IMR-90 (cell line): ENCODE results near the gene CD276. TPM values are rescaled to one million over a fixed set of nuclear protein-coding genes. Genes with fewer than 3 reads are reported as not detected.

ENCODE experiments used
- ATAC-seq: fragments of 200-7000 bp; cut with Tn5 transposase; 2 replicates; pipeline ENCODE4 v1.9.1; 2020; ENCODE audit warnings: low read depth, mild to moderate bottlenecking, moderate library complexity
- BruUV-seq: library from RNA; stranded (reverse); fragments of 400-500 nt; replicated peaks from 2 replicates; lab custom pipeline; 2021; lab: Mats Ljungman, UMichigan
- CTCF ChIA-PET: fragments of 300-600 bp; formaldehyde crosslinking; extraction: SDS; loops from one replicate; lab custom pipeline; 2021; ENCODE audit warnings: antibody characterized with exemption; lab: Yijun Ruan, JAX
- POLR2A ChIA-PET: fragments of 300-600 bp; sonication (Branson Sonifier 250); formaldehyde crosslinking; loops from one replicate; lab custom pipeline; 2022; ENCODE audit warnings: antibody characterized with exemption; ENCODE audit not compliant: unreplicated experiment; lab: Charles Lee
- DNase-seq: peaks from one replicate; pipeline ENCODE4 v3.0.0; 2013
- H2AFZ ChIP-seq: replicated peaks from 2 replicates; pipeline ENCODE3; 2013; ENCODE audit warnings: low read length, mild to moderate bottlenecking; ENCODE audit not compliant: poor library complexity
- H2AK5ac ChIP-seq: 2 replicates; pipeline ENCODE4 v1.6.1; 2013; ENCODE audit warnings: low read depth, low read length, inconsistent platforms
- H2AK9ac ChIP-seq: replicated peaks from 2 replicates; pipeline ENCODE3; 2013; ENCODE audit warnings: mild to moderate bottlenecking, low read depth, low read length, moderate library complexity; ENCODE audit not compliant: poor library complexity
- H2BK120ac ChIP-seq: 2 replicates; pipeline ENCODE4 v1.6.1; 2013; ENCODE audit warnings: low read depth, low read length, inconsistent platforms
- H2BK15ac ChIP-seq: 3 replicates; pipeline ENCODE4 v1.6.1; 2013; ENCODE audit warnings: low read depth, low read length, inconsistent platforms
- H2BK20ac ChIP-seq: 2 replicates; pipeline ENCODE4 v1.6.1; 2013; ENCODE audit warnings: low read depth, mild to moderate bottlenecking, inconsistent platforms, low read length, moderate library complexity
- H2BK5ac ChIP-seq: 2 replicates; pipeline ENCODE4 v1.6.1; 2013; ENCODE audit warnings: mild to moderate bottlenecking, low read depth, low read length, inconsistent platforms; ENCODE audit not compliant: poor library complexity, severe bottlenecking
- H3K14ac ChIP-seq: replicated peaks from 2 replicates; pipeline ENCODE4 v1.6.1; 2013; ENCODE audit warnings: low read depth, low read length, inconsistent platforms
- H3K18ac ChIP-seq: 2 replicates; pipeline ENCODE4 v1.6.1; 2013; ENCODE audit warnings: low read depth, low read length, control low read depth
- H3K23ac ChIP-seq: 2 replicates; pipeline ENCODE4 v1.6.1; 2013; ENCODE audit warnings: low read depth, low read length, inconsistent platforms
- H3K27ac ChIP-seq: 2 replicates; pipeline ENCODE4 v1.5.1; 2013; ENCODE audit warnings: mild to moderate bottlenecking, control low read depth, low read length; ENCODE audit not compliant: insufficient read depth
- H3K27me3 ChIP-seq: 2 replicates; pipeline ENCODE4 v1.6.1; 2013; ENCODE audit warnings: low read length; ENCODE audit not compliant: control insufficient read depth, insufficient read depth
- H3K36me3 ChIP-seq: 2 replicates; pipeline ENCODE4 v1.6.1; 2013; ENCODE audit warnings: low read length, mixed read lengths; ENCODE audit not compliant: control insufficient read depth, insufficient read depth
- H3K4ac ChIP-seq: 2 replicates; pipeline ENCODE4 v1.6.1; 2013; ENCODE audit warnings: low read depth, low read length, inconsistent platforms
- H3K4me1 ChIP-seq: 2 replicates; pipeline ENCODE4 v1.6.1; 2013; ENCODE audit warnings: low read length, mixed read lengths; ENCODE audit not compliant: control insufficient read depth, insufficient read depth
- H3K4me2 ChIP-seq: 2 replicates; pipeline ENCODE4 v1.6.1; 2013; ENCODE audit warnings: low read depth, mild to moderate bottlenecking, control low read depth, low read length, moderate library complexity
- H3K4me3 ChIP-seq: 2 replicates; pipeline ENCODE4 v1.5.1; 2013; ENCODE audit warnings: low read depth, mild to moderate bottlenecking, control low read depth, low read length, moderate library complexity; ENCODE audit not compliant: insufficient read depth
- H3K56ac ChIP-seq: 2 replicates; pipeline ENCODE4 v1.6.1; 2013; ENCODE audit warnings: low read length, inconsistent platforms; ENCODE audit not compliant: insufficient read depth; ENCODE audit errors: extremely low read depth
- H3K79me1 ChIP-seq, 2 experiments: 2 replicates each; pipeline ENCODE4 v1.6.1; 2013; ENCODE audit warnings: low read length in 2 of 2, inconsistent platforms in 1 of 2, low read depth in 1 of 2
- H3K9ac ChIP-seq: 2 replicates; pipeline ENCODE4 v1.6.1; 2013; ENCODE audit warnings: low read depth, low read length, control low read depth
- H3K9me1 ChIP-seq: 2 replicates; pipeline ENCODE4 v1.6.1; 2013; ENCODE audit warnings: low read length, inconsistent platforms; ENCODE audit not compliant: insufficient read depth
- H3K9me3 ChIP-seq: 2 replicates; pipeline ENCODE4 v1.6.1; 2013; ENCODE audit warnings: low read length; ENCODE audit not compliant: control insufficient read depth, insufficient read depth
- H4K20me1 ChIP-seq: 2 replicates; pipeline ENCODE4 v1.6.1; 2013; ENCODE audit warnings: low read length, inconsistent platforms; ENCODE audit not compliant: insufficient read depth
- H4K5ac ChIP-seq: 2 replicates; pipeline ENCODE4 v1.6.1; 2013; ENCODE audit warnings: mild to moderate bottlenecking, low read depth, low read length, control low read depth
- H4K8ac ChIP-seq, 2 experiments: 2 replicates each; pipeline ENCODE4 v1.6.1; 2013; ENCODE audit warnings: low read depth in 2 of 2, low read length in 2 of 2, control low read depth in 1 of 2, inconsistent platforms in 1 of 2
- H4K91ac ChIP-seq: 2 replicates; pipeline ENCODE4 v1.6.1; 2013; ENCODE audit warnings: low read depth, low read length, inconsistent platforms; ENCODE audit not compliant: insufficient read depth
- CTCF ChIP-seq: conservative IDR thresholded peaks from 2 replicates; pipeline ENCODE4 v1.5.1; 2012; ENCODE audit warnings: mild to moderate bottlenecking, low read depth, low read length, improper control_type of control experiment
- ELK1 ChIP-seq: fragments of 150-350 bp; IDR thresholded peaks from 2 replicates; pipeline ENCODE4 v1.6.1; 2016; ENCODE audit warnings: low read depth, mild to moderate bottlenecking, low read length, moderate library complexity, borderline replicate concordance
- MAFK ChIP-seq: IDR thresholded peaks from 2 replicates; pipeline ENCODE4 v1.6.1; 2012; ENCODE audit warnings: low read depth, low read length, improper control_type of control experiment
- MAZ ChIP-seq: IDR thresholded peaks from 2 replicates; pipeline ENCODE4 v1.6.1; 2012; ENCODE audit warnings: low read depth, mild to moderate bottlenecking, low read length, improper control_type of control experiment, moderate library complexity, borderline replicate concordance
- RAD21 ChIP-seq: IDR thresholded peaks from 2 replicates; pipeline ENCODE4 v1.6.1; 2012; ENCODE audit warnings: low read length, improper control_type of control experiment
- RCOR1 ChIP-seq: IDR thresholded peaks from 2 replicates; pipeline ENCODE4 v1.6.1; 2012; ENCODE audit warnings: mild to moderate bottlenecking, low read length, improper control_type of control experiment; ENCODE audit not compliant: insufficient replicate concordance
- SMC3 ChIP-seq: fragments of 150-350 bp; IDR thresholded peaks from 2 replicates; pipeline ENCODE4 v1.6.1; 2016; ENCODE audit warnings: low read depth, mild to moderate bottlenecking, antibody characterized with exemption, low read length, moderate library complexity
- WGBS, 2 experiments: methylation state at CpG; one replicate each; pipeline versions ENCODE4 v1.1.5 to v1.1.7; 2013; ENCODE audit warnings: missing lambda C conversion rate in 2 of 2; ENCODE audit not compliant: insufficient read length in 1 of 2; ENCODE audit errors: extremely low coverage in 2 of 2; 5-methylcytosine and 5-hydroxymethylcytosine counted together
- dilution Hi-C: fragments of 300-500 bp; cut with HindIII; formaldehyde crosslinking; loops from one replicate; pipeline ENCODE4 v1.14.3; 2018; ENCODE audit warnings: low sequenced_read_pairs; ENCODE audit not compliant: unreplicated experiment
- in situ Hi-C: fragments of 300-500 bp; cut with MboI; formaldehyde crosslinking; loops from 3 replicates; pipeline ENCODE4 v1.14.3; 2019; ENCODE audit warnings: low sequenced_read_pairs, inconsistent platforms, mixed read lengths
- intact Hi-C: fragments of 100-400 bp; cut with micrococcal nuclease; formaldehyde crosslinking; loops from 2 replicates; pipeline ENCODE4 v1.10.0; 2022
- polyA plus RNA-seq, 3 experiments: library from polyadenylated mRNA; depleted of rRNA; stranded (reverse); fragments of >200 nt; gene quantifications; 2 replicates each; pipeline ENCODE4 v1.2.3, GENCODE V29; 2012; ENCODE audit warnings: low replicate concordance in 1 of 3
- total RNA-seq: library from RNA; depleted of rRNA; stranded (reverse); fragments of >200 nt; gene quantifications from 2 replicates; pipeline ENCODE4 v1.2.3, GENCODE V29; 2012

The CD276 gene
- total and polyA plus RNA-seq, 2 of the 4 experiments (the other 2 are of a cell fraction) = 30.8 to 149 TPM

GRCh38 chr15:73704869-73705645, 20.9 kb downstream of the CD276 start:
- H2BK120ac ChIP-seq = no peak overlapping the region
- ATAC-seq (peak; percentile 72), DNase-seq (peak; percentile 28)
- no peaks in the 10 kb centered on the region for H3K9me3 ChIP-seq
- H4K5ac ChIP-seq = no peak overlapping the region
- H3K4me3 ChIP-seq = no peak overlapping the region
- ChIA-PET POLR2A (no interaction called here), CTCF (interaction anchor here (0.8 to 2.3 kb wide), 3 partner anchors 18 to 70 kb away, joined by 3 to 14 read pairs (median 4); no protein-coding TSS in a partner anchor)
- H3K4me2 ChIP-seq = no peak overlapping the region
- peaks cover 63% of the 10 kb centered on the region for H3K36me3 ChIP-seq
- peaks cover 5% of the 10 kb centered on the region for H3K9me1 ChIP-seq
- peaks cover 22 to 76% of the 10 kb centered on the region in 2 experiments for H3K79me1 ChIP-seq
- H3K14ac ChIP-seq = no peak overlapping the region
- no peak overlapping the region for H2BK20ac ChIP-seq
- H3K56ac ChIP-seq = no peak overlapping the region
- WGBS, 2 experiments = 89% methylated on average over 7 of the region's 13 CpGs; no CpG with 5 or more reads in 1 of the 2 experiments
- H3K27me3 ChIP-seq = no peaks in the 10 kb centered on the region
- H2BK5ac ChIP-seq = no peak overlapping the region
- dilution Hi-C loops (no loop called here), intact Hi-C loops (loop anchor here (5.0 kb wide), 1 partner anchor 423 kb away; no protein-coding TSS in a partner anchor), in situ Hi-C loops (loop anchor here (10.0 kb wide), 1 partner anchor 400 kb away; no protein-coding TSS in a partner anchor)
- no peak overlapping the region for H3K27ac ChIP-seq
- TF ChIP-seq RCOR1 (no peak), ELK1 (no peak), RAD21 (peak; percentile 66), MAFK (no peak), SMC3 (peak; percentile 72), CTCF (peak; percentile 76), MAZ (no peak)
- no peak overlapping the region for H3K23ac ChIP-seq
- no peak overlapping the region for H2AK5ac ChIP-seq
- no peaks in the 10 kb centered on the region for H3K4me1 ChIP-seq
- H3K18ac ChIP-seq = no peak overlapping the region
- H4K8ac ChIP-seq = no peak overlapping the region
- BruUV-seq = no TSS peak
- no peak overlapping the region for H2AK9ac ChIP-seq
- no peak overlapping the region for H2BK15ac ChIP-seq
- H3K4ac ChIP-seq = no peak overlapping the region
- H4K20me1 ChIP-seq = peaks cover 55% of the 10 kb centered on the region
- H4K91ac ChIP-seq = no peak overlapping the region
- no peak overlapping the region for H2AFZ ChIP-seq
- H3K9ac ChIP-seq = no peak overlapping the region
